Measurements from ENCODE around the gene RNF114.
"Not testable (repeated sequence)": the region's sequence is repeated elsewhere in the genome, so short reads cannot be mapped to it uniquely, and the experiment has no call there.

Gene RNF114

DNA sequence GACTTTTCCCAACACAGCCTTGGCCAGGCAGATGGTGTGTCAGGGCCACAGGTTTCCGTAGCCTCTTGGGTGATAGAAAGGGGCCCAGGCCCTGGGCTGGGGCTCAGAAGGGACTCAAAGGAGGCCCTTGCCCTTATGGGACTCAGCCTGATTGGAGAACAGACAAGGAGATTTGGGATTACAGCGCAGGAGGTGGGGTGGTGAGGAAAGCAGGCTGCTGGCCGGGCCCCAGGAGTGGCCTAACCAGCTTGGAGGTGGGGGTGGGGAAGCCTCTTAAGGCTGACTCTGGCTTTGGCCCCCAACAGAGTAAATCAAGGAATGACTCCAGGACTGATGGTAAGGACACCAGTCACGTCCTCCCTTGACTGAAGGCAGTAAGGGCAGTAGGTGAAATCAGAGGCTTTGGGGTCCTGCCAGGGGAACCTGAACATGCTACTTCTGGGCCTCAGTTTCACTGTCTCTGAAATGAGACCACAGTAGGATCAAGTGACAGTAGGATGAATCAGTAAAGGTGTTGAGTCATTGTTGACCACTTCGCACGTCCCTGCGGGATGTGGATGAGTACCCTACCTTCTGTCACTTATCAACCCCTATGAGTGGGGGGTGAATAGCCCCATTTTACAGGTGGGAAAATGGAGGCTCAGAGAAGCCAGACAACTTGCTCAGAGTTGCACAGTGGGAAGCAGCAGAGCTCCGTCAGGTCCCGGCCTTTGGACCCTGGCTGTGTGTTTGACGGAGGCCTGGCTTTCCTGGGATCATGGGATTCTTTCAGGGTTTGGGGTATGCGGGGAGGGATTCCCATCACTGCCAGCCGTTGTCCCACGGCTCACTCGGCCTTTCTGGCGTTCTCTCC is 51.0 kb downstream of the RNF114 start:
- DNase-seq: no peak

GRCh38 chr20:49987868-49988690 is 51.9 kb downstream of the RNF114 start:
- no peak for DNase-seq

GRCh38 chr20:49989234-49990065 is 53.3 kb downstream of the RNF114 start:
- DNase-seq: no peak

DNA sequence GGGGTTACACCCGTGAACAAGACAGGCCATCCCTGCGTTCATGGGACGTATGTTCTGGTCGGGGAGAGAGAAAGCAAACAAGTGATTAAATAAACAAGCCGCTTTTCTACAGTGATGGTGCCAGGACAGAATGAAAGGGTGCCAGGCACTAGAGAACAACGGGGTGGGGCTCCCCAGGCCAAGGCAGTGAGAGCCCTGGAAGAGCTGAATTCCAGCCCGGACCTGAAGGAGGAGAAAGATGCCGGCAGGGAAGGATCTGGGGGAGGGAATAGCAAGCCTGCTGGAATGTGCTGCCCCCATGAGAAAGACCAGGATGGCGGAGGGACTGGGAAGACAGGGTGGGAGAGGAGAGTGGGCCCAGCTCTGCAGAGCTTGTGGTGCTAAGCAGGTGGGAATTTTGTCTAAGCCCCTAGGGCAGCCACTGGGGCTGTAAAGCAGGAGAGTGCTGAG is 54.1 kb downstream of the RNF114 start:
- DNase-seq: no peak

DNA sequence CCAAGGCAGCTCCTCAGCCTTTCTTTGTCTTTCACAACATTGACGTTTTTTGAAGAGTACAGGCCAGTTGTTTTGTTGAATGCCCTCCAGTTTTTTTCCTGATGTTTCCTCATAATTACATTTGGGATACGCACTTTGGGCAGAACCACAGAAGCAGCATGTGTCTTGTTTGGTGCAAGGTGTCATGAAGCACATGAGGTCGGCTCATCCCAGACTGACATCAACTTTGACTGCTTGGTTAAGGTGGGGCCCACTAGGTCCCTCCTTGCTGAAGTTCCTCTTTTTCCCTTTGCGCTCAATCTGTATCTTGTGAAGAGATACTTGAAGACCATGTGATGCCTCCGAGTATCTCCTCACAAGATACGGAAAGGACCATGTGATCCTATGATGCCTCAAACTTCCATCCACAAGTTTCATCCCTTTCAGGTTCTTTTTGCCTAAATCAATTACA is 57.1 kb downstream of the RNF114 start:
- DNase-seq: no peak

DNA sequence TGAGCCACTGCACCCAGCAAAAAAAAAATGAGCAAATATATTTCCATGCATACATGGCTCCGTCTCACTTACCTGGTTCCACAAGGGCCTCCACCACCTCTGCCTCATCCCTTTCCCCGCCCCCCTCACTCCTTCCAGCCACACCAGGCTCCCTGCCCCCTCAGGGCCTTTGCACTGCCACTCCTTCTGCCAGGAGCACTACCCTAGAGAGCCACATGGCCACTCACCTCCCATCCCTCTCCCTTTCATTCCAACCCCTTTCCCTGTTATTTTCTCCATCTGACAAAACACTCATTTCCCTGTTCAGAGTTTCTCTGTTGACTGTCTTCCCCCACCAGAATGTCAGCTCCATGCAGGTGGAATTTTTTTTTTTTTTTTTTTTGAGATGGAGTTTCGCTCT is 59.4 kb downstream of the RNF114 start:
- DNase-seq: no peak

GRCh38 chr20:49998478-49999188 is 62.4 kb downstream of the RNF114 start:
- DNase-seq: not testable (repeated sequence)

DNA sequence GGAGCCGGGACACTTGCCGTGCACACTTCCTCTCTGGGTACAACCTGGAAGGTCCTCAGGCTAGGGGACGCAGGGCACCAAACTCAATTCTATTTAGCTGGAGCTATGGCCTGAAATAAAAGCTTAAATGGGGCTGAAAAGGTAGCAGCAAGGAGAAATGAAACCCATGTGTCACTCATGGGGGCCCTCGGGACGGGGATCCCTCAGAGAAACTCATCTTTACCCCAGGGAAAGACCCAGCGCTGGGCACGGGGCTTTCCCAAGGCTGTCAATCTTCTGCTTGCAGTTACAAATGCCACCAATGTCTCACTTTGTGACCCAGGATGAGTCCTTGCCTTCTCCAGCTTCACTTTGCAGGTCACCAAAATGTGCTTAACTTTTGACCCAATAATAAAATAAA is 63.1 kb downstream of the RNF114 start:
- DNase-seq: no peak

- DNase-seq: not testable (repeated sequence)
Observed at GRCh38 chr20:50000548-50001222, 64.5 kb downstream of the RNF114 start.

DNA sequence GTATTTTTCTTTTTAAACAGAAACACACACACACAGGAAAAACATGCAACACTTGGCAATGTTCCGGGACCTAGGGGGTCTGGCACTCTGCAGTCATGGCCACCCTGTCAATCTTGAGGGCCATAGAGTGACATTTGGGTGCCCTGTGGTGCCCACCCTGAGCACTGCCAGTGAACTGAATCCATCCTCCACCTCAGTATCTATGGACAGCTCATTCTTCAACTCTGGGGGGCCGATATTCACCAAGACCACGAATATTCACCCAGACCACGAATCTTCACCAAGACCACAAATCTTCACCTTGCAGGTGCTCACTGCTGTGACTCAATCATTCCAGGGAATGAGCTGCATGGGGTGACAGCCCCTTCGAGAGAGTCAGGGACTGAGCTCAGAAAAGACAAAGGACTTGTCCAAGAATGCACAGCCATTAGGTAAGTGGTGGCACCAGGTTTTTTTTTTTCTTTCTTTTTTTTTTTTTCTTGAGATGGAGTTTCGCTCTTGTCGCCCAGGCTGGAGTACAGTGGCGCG is 65.7 kb downstream of the RNF114 start:
- DNase-seq: no peak

DNA sequence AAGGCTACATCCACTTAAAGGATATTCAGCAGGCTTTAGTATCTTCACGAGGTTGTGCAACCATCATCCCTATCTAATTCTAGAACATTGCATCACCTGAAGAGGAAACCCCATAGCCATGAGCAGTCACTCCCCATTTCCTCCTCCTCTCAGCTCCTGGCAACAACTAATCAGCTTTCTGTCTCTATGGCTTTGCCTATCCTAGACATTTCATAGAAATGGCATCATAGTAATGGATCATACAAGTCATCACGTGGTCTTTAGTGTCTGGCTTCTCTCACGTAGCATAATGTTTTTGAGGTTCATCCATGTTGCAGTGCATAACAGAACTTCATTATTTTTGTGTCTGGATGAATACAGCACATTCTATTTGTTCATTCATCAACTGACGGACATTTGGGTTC is 67.1 kb downstream of the RNF114 start:
- no peak for DNase-seq
